Mesenchymal stem cell (in vitro differentiated cells and primary cell): ENCODE data around the gene CDKN1C.

Source experiments
- DNase-seq: peaks from one replicate; pipeline ENCODE4 v3.0.0-alpha.2; 2013
- H2AFZ ChIP-seq: one replicate; pipeline ENCODE4 v1.6.1; 2013; ENCODE audit warnings: low read depth, mild to moderate bottlenecking, control low read depth, inconsistent platforms, low read length, moderate library complexity
- H2AK5ac ChIP-seq: 2 replicates; pipeline ENCODE4 v1.6.1; 2013; ENCODE audit warnings: low read length, moderate library complexity, mild to moderate bottlenecking, inconsistent platforms; ENCODE audit not compliant: severe bottlenecking
- H2BK120ac ChIP-seq: one replicate; pipeline ENCODE4 v1.6.1; 2013; ENCODE audit warnings: low read depth, mild to moderate bottlenecking, inconsistent platforms, low read length, moderate library complexity
- H2BK12ac ChIP-seq, 2 experiments: one replicate each; pipeline ENCODE4 v1.6.1; 2013; ENCODE audit warnings: inconsistent platforms in 2 of 2, low read length in 2 of 2, mild to moderate bottlenecking in 2 of 2, moderate library complexity in 2 of 2, control low read depth in 1 of 2
- H2BK15ac ChIP-seq: one replicate; pipeline ENCODE4 v1.6.1; 2013; ENCODE audit warnings: mild to moderate bottlenecking, low read depth, inconsistent platforms; ENCODE audit not compliant: poor library complexity, severe bottlenecking
- H2BK5ac ChIP-seq: 2 replicates; pipeline ENCODE4 v1.6.1; 2013; ENCODE audit warnings: low read depth, mild to moderate bottlenecking, low read length, control low read depth, inconsistent platforms; ENCODE audit not compliant: poor library complexity, severe bottlenecking
- H3K14ac ChIP-seq, 2 experiments: one replicate each; pipeline ENCODE4 v1.6.1; 2013; ENCODE audit warnings: inconsistent platforms in 2 of 2, low read length in 2 of 2, control low read depth in 1 of 2, mild to moderate bottlenecking in 1 of 2, moderate library complexity in 1 of 2
- H3K18ac ChIP-seq, 2 experiments: one replicate each; pipeline ENCODE4 v1.6.1; 2013; ENCODE audit warnings: inconsistent platforms in 2 of 2, low read length in 2 of 2, control low read depth in 1 of 2, low read depth in 1 of 2, mild to moderate bottlenecking in 1 of 2
- H3K23ac ChIP-seq, 2 experiments: one replicate each; pipeline ENCODE4 v1.6.1; 2013; ENCODE audit warnings: inconsistent platforms in 2 of 2, low read length in 2 of 2, mild to moderate bottlenecking in 2 of 2, moderate library complexity in 2 of 2, control low read depth in 1 of 2
- H3K27ac ChIP-seq: 2 replicates; pipeline ENCODE4 v1.5.1; 2013; ENCODE audit warnings: mild to moderate bottlenecking, moderate library complexity, low read length, control low read depth, inconsistent platforms; ENCODE audit not compliant: poor library complexity, severe bottlenecking
- H3K27me3 ChIP-seq, 2 experiments: 2 replicates each; pipeline versions ENCODE4 v1.6.1 to v1.7.0; 2013; ENCODE audit warnings: low read length in 2 of 2, mild to moderate bottlenecking in 2 of 2, moderate library complexity in 2 of 2, control low read depth in 1 of 2, inconsistent platforms in 1 of 2; ENCODE audit not compliant: control insufficient read depth in 1 of 2, insufficient read depth in 1 of 2
- H3K36me3 ChIP-seq, 2 experiments: 2 replicates each; pipeline versions ENCODE4 v1.6.1 to v1.7.0; 2013; ENCODE audit warnings: low read length in 2 of 2, control low read depth in 1 of 2, inconsistent platforms in 1 of 2, low read depth in 1 of 2, mild to moderate bottlenecking in 1 of 2; ENCODE audit not compliant: insufficient read depth in 2 of 2, control insufficient read depth in 1 of 2
- H3K4ac ChIP-seq, 2 experiments: one replicate each; pipeline ENCODE4 v1.6.1; 2013; ENCODE audit warnings: inconsistent platforms in 2 of 2, low read length in 2 of 2, mild to moderate bottlenecking in 2 of 2, moderate library complexity in 2 of 2, control low read depth in 1 of 2, low read depth in 1 of 2
- H3K4me1 ChIP-seq: 2 replicates; pipeline ENCODE4 v1.6.1; 2013; ENCODE audit warnings: low read depth, low read length, control low read depth; ENCODE audit not compliant: control insufficient read depth, insufficient read depth
- H3K4me2 ChIP-seq: 2 replicates; pipeline ENCODE4 v1.6.1; 2013; ENCODE audit warnings: low read length, mild to moderate bottlenecking, inconsistent platforms; ENCODE audit not compliant: poor library complexity, severe bottlenecking
- H3K4me3 ChIP-seq, 2 experiments: 2 replicates each; pipeline versions ENCODE4 v1.5.1 to v1.7.0; 2013; ENCODE audit warnings: low read length in 2 of 2, mild to moderate bottlenecking in 2 of 2, control low read depth in 1 of 2, low read depth in 1 of 2; ENCODE audit not compliant: insufficient read depth in 1 of 2
- H3K79me1 ChIP-seq: replicated peaks from 2 replicates; pipeline ENCODE4 v1.6.1; 2013; ENCODE audit warnings: mild to moderate bottlenecking, control low read depth, low read length, inconsistent platforms; ENCODE audit not compliant: poor library complexity, severe bottlenecking
- H3K9ac ChIP-seq: 2 replicates; pipeline ENCODE4 v1.7.0; 2013; ENCODE audit warnings: mild to moderate bottlenecking, low read length, moderate library complexity
- H3K9me3 ChIP-seq: 2 replicates; pipeline ENCODE4 v1.7.0; 2013; ENCODE audit warnings: mild to moderate bottlenecking, low read length; ENCODE audit not compliant: control insufficient read depth
- H4K8ac ChIP-seq: one replicate; pipeline ENCODE4 v1.6.1; 2013; ENCODE audit warnings: inconsistent platforms, mild to moderate bottlenecking, low read length, moderate library complexity
- H4K91ac ChIP-seq: one replicate; pipeline ENCODE4 v1.6.1; 2013; ENCODE audit warnings: mild to moderate bottlenecking, low read length, inconsistent platforms
- WGBS: methylation state at CpG from one replicate; pipeline ENCODE4 v1.1.7; 2013; ENCODE audit warnings: mixed read lengths; 5-methylcytosine and 5-hydroxymethylcytosine counted together

The CDKN1C gene

GRCh38 chr11:2883640-2883978, 2.0 kb downstream of the CDKN1C start:
- peak overlapping the region; percentile 61 for H4K8ac ChIP-seq
- H3K18ac ChIP-seq = peak overlapping the region; percentile 15 to 91
- peaks cover 8% of the 10 kb centered on the region for H3K79me1 ChIP-seq
- H2AK5ac ChIP-seq = no peak overlapping the region
- DNase-seq = no peak
- no peak overlapping the region for H2AFZ ChIP-seq
- peak overlapping the region in 1 of 2 experiments; percentile 71 for H3K4ac ChIP-seq
- H3K27me3 ChIP-seq = peaks cover 0 to 19% of the 10 kb centered on the region in 2 experiments
- H2BK120ac ChIP-seq = peak overlapping the region; percentile 87
- peak overlapping the region; percentile 85 for H2BK15ac ChIP-seq
- peaks cover 0 to 18% of the 10 kb centered on the region in 2 experiments for H3K36me3 ChIP-seq
- H3K14ac ChIP-seq = peak overlapping the region in 1 of 2 experiments; percentile 42
- peak overlapping the region; percentile 80 for H3K4me2 ChIP-seq
- peak overlapping the region in 1 of 2 experiments; percentile 73 for H2BK12ac ChIP-seq
- no peak overlapping the region for H2BK5ac ChIP-seq
- H3K23ac ChIP-seq = peak overlapping the region in 1 of 2 experiments; percentile 79
- H3K4me3 ChIP-seq = peak overlapping the region; percentile 77 to 81
- no peaks in the 10 kb centered on the region for H3K9me3 ChIP-seq
- peaks cover 45% of the 10 kb centered on the region for H3K4me1 ChIP-seq
- WGBS = 9% methylated on average over 21 of the region's 24 CpGs
- peak overlapping the region; percentile 90 for H4K91ac ChIP-seq
- H3K9ac ChIP-seq = peak overlapping the region; percentile 80
- no peak overlapping the region for H3K27ac ChIP-seq

- H3K14ac ChIP-seq = no peak overlapping the region
- peak overlapping the region; percentile 31 to 81 for H3K4me3 ChIP-seq
- H3K9ac ChIP-seq = peak overlapping the region; percentile 80
- peaks cover 0 to 18% of the 10 kb centered on the region in 2 experiments for H3K36me3 ChIP-seq
- H3K27ac ChIP-seq = no peak overlapping the region
- no peak overlapping the region for H4K8ac ChIP-seq
- H3K27me3 ChIP-seq = peaks cover 0 to 19% of the 10 kb centered on the region in 2 experiments
- WGBS = 87% methylated on average over 11 of the region's 11 CpGs
- H3K4me1 ChIP-seq = peaks cover 39% of the 10 kb centered on the region
- no peak overlapping the region for H3K4ac ChIP-seq
- H4K91ac ChIP-seq = no peak overlapping the region
- peak overlapping the region; percentile 53 for H3K4me2 ChIP-seq
- H2BK5ac ChIP-seq = no peak overlapping the region
- no peaks in the 10 kb centered on the region for H3K9me3 ChIP-seq
- no peak overlapping the region for H3K18ac ChIP-seq
- H3K79me1 ChIP-seq = peaks cover 8% of the 10 kb centered on the region
- H2BK15ac ChIP-seq = no peak overlapping the region
- H2AK5ac ChIP-seq = no peak overlapping the region
- no peak overlapping the region for H2BK12ac ChIP-seq
- no peak for DNase-seq
- no peak overlapping the region for H2AFZ ChIP-seq
- no peak overlapping the region for H3K23ac ChIP-seq
- no peak overlapping the region for H2BK120ac ChIP-seq
Observed at GRCh38 chr11:2882396-2883110, 3.0 kb downstream of the CDKN1C start.

- Histone ChIP-seq H3K27ac (no peak overlapping the region), H3K9ac (no peak overlapping the region), H3K23ac (no peak overlapping the region), H3K9me3 (no peaks in the 10 kb centered on the region), H3K27me3 (peaks cover 0 to 19% of the 10 kb centered on the region in 2 experiments), H2AFZ (no peak overlapping the region), H3K4me3 (no peak overlapping the region), H3K4ac (no peak overlapping the region), H3K4me2 (no peak overlapping the region), H3K79me1 (peaks cover 8% of the 10 kb centered on the region), H3K36me3 (peaks cover 0 to 18% of the 10 kb centered on the region in 2 experiments), H3K14ac (no peak overlapping the region), H4K91ac (peak overlapping the region; percentile 43), H2BK12ac (no peak overlapping the region), H2AK5ac (peak overlapping the region; percentile 5), H4K8ac (no peak overlapping the region), H2BK120ac (no peak overlapping the region), H3K18ac (no peak overlapping the region), H2BK5ac (no peak overlapping the region), H2BK15ac (no peak overlapping the region), H3K4me1 (peaks cover 36% of the 10 kb centered on the region)
- WGBS = 75% methylated on average over 11 of the region's 12 CpGs
- DNase-seq = no peak
Observed at GRCh38 chr11:2881981-2882375, 3.6 kb downstream of the CDKN1C start.

DNA sequence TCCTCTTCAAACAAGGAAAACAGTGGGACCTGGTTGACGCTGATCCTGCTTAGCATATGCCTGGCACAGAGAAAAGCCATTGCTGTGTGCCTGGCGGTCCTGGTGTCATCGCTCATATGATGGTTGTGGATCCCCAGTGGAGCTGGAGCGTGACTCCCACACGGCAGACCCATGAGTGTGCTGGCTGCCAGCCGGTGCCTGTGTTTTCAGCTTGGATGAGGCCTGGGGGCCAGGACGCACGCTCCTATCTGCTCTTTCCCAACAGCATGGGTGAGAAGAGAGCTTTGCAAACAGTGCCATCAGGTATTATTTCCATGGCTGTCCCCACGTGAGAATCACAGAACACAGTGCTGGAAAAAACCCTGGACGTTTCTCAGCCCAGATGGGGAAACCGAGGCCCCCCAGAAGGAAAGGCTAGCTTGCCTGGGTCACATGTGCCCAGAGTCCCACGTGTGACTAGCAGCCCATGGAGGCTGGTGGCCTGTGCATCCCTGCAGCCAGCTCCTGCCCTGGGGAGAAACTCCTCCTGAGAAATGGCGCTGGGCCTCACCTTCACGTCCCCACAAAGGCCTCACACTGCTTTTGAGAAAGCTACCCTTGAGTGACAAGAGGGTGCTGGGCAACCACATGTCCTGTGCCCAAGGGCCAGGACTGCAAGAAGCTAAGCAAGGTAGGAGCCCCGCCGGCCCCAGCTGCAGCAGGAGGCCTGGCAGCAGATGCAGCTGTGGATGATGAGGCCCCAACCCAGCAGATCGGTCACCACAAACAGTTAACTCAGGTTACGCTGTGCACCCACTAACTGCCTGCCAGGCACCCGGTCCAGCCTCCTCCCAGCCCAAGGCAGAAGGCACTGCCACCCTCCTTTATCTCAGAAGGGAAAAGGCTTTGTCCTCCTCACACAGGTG, 4.2 kb downstream of the CDKN1C start:
- Histone ChIP-seq H3K27ac (no peak overlapping the region), H3K9ac (no peak overlapping the region), H2AFZ (no peak overlapping the region), H3K18ac (no peak overlapping the region), H2BK12ac (no peak overlapping the region), H3K27me3 (peaks cover 0 to 19% of the 10 kb centered on the region in 2 experiments), H4K8ac (no peak overlapping the region), H3K23ac (no peak overlapping the region), H3K9me3 (peaks cover 3% of the 10 kb centered on the region), H3K79me1 (peaks cover 8% of the 10 kb centered on the region), H2BK5ac (no peak overlapping the region), H2BK15ac (no peak overlapping the region), H3K4me3 (no peak overlapping the region), H4K91ac (peak overlapping the region; percentile 43), H2BK120ac (no peak overlapping the region), H3K4me2 (no peak overlapping the region), H2AK5ac (peak overlapping the region; percentile 5), H3K14ac (no peak overlapping the region), H3K36me3 (peaks cover 0 to 18% of the 10 kb centered on the region in 2 experiments), H3K4ac (peak overlapping the region in 1 of 2 experiments; percentile 18), H3K4me1 (peaks cover 32% of the 10 kb centered on the region)
- DNase-seq = no peak
- WGBS = 89% methylated on average over 18 of the region's 19 CpGs
